ENCODE results near the gene PRRC2A. TPM values are rescaled to one million over a fixed set of nuclear protein-coding genes. Genes with fewer than 3 reads are reported as not detected.

PRRC2A gene
- polyA plus RNA-seq, 4 donors: 54.6 to 104 (median 74.4) TPM

DNA sequence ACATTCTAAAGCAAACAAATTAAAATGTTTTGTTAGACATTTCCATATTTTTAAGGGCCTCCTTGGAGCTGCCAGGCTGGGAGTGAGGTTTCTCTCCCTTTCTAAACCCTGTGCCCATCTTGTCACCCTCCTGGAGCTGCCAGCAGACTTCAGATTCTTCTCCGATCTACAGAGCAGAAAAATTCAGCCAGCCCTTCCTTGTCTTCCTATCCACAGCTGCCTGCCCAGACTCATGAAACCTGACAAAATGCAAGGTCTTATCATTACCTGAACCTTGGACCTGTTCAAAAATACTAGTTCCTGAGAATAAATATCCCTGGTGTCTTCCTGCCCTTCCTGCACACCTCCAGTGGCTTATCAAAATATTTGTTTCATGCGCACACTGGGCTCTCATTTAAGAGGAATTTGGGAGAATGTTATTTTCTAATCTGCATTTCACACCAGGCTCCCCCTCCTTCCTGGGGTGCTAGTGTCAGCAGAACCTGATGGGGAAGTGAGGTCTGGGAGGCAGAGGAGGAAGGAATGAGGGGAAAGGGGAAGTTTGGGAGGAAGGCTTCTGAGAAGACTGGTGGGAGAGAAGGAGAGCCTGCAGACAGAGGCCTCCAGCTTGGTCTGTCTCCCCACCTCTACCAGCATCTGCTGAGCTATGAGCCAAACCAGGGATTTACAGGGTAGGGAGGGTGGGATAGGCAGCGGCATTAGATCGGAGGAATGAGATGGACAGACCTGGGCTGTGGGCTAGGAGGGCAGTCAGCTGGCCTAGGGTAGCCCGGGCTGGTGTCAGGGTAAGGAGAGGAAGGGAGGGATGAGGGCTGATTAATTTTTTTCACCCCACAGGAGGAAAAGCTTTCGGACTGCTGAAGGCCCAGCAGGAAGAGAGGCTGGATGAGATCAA is 5.6 kb upstream of the PRRC2A start, which contains the start of gene AIF1:
TSS of gene AIF1 (plus strand) at position 551 of the 895 bp plus-strand sequence. CDS start at position 647, 96 bp downstream.
- 51 to 63% (median 51%) methylated on average over 6 of the region's 6 CpGs for WGBS, 3 donors
- H3K27me3 ChIP-seq (ENCODE audit: control insufficient read depth in 3 of 3, insufficient read depth in 3 of 3, low read length in 3 of 3): no peaks in the 10 kb centered on the region
- peaks cover 0 to 20% (median 2%) of the 10 kb centered on the region in 3 donors for H3K4me1 ChIP-seq (ENCODE audit: control insufficient read depth in 3 of 3, insufficient read depth in 2 of 3, low read depth in 1 of 3, low read length in 2 of 3)
- peak within 1 kb of the TSS in 2 of 3 donors; percentile 52 to 69 for H3K27ac ChIP-seq (ENCODE audit: low read depth in 1 of 3, low read length in 2 of 3)
- FAIRE-seq: no peak
- no peaks in the 10 kb centered on the region for H3K9me3 ChIP-seq (ENCODE audit: control insufficient read depth in 2 of 2, insufficient read depth in 1 of 2, low read depth in 1 of 2, low read length in 1 of 2)
- no peak within 1 kb of the TSS for H3K4me3 ChIP-seq (ENCODE audit: low read depth in 1 of 3, low read length in 3 of 3)
- peak; percentile 62 to 64 for DNase-seq
- H3K36me3 ChIP-seq (ENCODE audit: control insufficient read depth in 3 of 3, insufficient read depth in 2 of 3, low read depth in 1 of 3, low read length in 3 of 3): no peaks in the 10 kb centered on the region

GRCh38 chr6:31615748-31616147 is 4.8 kb upstream of the PRRC2A start:
- no peak for FAIRE-seq
- Histone ChIP-seq H3K4me1 (ENCODE audit: control insufficient read depth in 3 of 3, insufficient read depth in 2 of 3, low read depth in 1 of 3, low read length in 2 of 3) (peaks cover 0 to 20% (median 2%) of the 10 kb centered on the region in 3 donors), H3K36me3 (ENCODE audit: control insufficient read depth in 3 of 3, insufficient read depth in 2 of 3, low read depth in 1 of 3, low read length in 3 of 3) (no peaks in the 10 kb centered on the region), H3K27me3 (ENCODE audit: control insufficient read depth in 3 of 3, insufficient read depth in 3 of 3, low read length in 3 of 3) (no peaks in the 10 kb centered on the region), H3K27ac (ENCODE audit: low read depth in 1 of 3, low read length in 2 of 3) (no peak overlapping the region), H3K4me3 (ENCODE audit: low read depth in 1 of 3, low read length in 3 of 3) (no peak overlapping the region), H3K9me3 (ENCODE audit: control insufficient read depth in 2 of 2, insufficient read depth in 1 of 2, low read depth in 1 of 2, low read length in 1 of 2) (no peaks in the 10 kb centered on the region)
- WGBS, 3 donors: 51 to 72% (median 71%) methylated on average over 7 of the region's 7 CpGs
- DNase-seq: no peak

DNA sequence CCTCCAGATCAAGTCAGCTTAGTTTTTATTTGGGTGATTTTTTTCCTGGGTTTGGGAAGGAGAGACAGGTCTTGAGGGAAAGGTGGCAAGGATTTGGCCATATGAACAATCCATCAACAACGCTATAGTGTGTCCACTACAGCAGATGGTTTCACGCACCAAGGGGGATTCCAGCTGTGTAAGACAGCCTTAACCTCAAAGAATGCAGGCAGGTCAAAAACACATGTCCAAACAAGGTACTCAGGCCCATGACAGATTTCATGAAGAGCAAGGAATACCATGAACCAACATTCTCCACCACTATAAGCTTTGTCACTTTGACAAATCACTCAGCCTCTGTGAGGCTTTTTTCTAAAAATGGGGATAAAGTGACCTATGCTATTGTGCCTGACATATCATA is 3.5 kb upstream of the PRRC2A start:
- WGBS, 3 donors: 85 to 95% (median 93%) methylated on average over 2 of the region's 2 CpGs
- no peak for DNase-seq
- no peak for FAIRE-seq
- no peak overlapping the region for H3K4me3 ChIP-seq (ENCODE audit: low read depth in 1 of 3, low read length in 3 of 3)
- peaks cover 0 to 25% (median 2%) of the 10 kb centered on the region in 3 donors for H3K4me1 ChIP-seq (ENCODE audit: control insufficient read depth in 3 of 3, insufficient read depth in 2 of 3, low read depth in 1 of 3, low read length in 2 of 3)
- no peaks in the 10 kb centered on the region for H3K9me3 ChIP-seq (ENCODE audit: control insufficient read depth in 2 of 2, insufficient read depth in 1 of 2, low read depth in 1 of 2, low read length in 1 of 2)
- peaks cover 0 to under 1% (median 0%) of the 10 kb centered on the region in 3 donors for H3K36me3 ChIP-seq (ENCODE audit: control insufficient read depth in 3 of 3, insufficient read depth in 2 of 3, low read depth in 1 of 3, low read length in 3 of 3)
- no peaks in the 10 kb centered on the region for H3K27me3 ChIP-seq (ENCODE audit: control insufficient read depth in 3 of 3, insufficient read depth in 3 of 3, low read length in 3 of 3)
- H3K27ac ChIP-seq (ENCODE audit: low read depth in 1 of 3, low read length in 2 of 3): no peak overlapping the region

DNA sequence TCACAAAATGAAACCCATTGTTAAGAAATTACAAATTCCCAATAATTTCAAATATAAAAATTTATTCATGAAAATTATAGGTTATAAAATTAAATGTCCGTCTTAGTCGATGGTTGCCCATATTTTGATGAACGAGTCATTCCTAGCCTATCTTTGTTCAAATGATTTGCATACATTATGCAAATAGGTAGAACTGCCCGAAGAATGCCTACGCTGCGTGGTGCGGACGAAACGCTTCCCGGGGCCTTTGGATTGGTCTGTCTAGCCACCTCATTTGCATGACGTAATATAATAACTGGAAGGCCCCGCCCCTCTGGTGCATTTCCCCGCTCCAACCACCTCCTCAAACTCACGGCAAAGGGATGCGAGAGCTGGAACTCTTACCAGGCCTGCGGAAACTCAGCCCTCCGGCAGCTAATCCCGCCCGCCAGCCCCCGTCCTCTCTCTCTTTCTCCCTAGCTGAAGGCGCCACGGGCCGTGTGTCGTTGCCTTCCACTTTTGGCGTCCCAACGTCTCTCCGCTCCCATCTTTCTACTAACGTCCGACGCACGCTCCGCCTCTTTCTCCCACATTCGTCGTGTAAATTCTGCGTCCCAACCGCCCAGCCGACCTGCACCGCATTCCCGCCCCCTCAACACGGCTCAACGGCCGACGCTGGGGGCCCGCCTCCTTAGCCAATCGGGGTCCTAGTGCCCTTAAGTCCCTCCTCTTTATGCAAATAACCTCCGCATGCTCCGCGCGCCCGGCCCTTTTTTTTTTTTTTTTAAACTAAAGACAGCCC is 520 bp upstream of the PRRC2A start:
- Histone ChIP-seq H3K4me3 (ENCODE audit: low read depth in 1 of 3, low read length in 3 of 3) (peak overlapping the region; percentile 48 to 92 (median 81)), H3K27me3 (ENCODE audit: control insufficient read depth in 3 of 3, insufficient read depth in 3 of 3, low read length in 3 of 3) (no peaks in the 10 kb centered on the region), H3K4me1 (ENCODE audit: control insufficient read depth in 3 of 3, insufficient read depth in 2 of 3, low read depth in 1 of 3, low read length in 2 of 3) (peaks cover 0 to 19% (median 2%) of the 10 kb centered on the region in 3 donors), H3K27ac (ENCODE audit: low read depth in 1 of 3, low read length in 2 of 3) (peak overlapping the region; percentile 89 to 100 (median 100)), H3K9me3 (ENCODE audit: control insufficient read depth in 2 of 2, insufficient read depth in 1 of 2, low read depth in 1 of 2, low read length in 1 of 2) (no peaks in the 10 kb centered on the region), H3K36me3 (ENCODE audit: control insufficient read depth in 3 of 3, insufficient read depth in 2 of 3, low read depth in 1 of 3, low read length in 3 of 3) (peaks cover 0 to 27% (median 1%) of the 10 kb centered on the region in 3 donors)
- FAIRE-seq: peak; percentile 10
- DNase-seq: peak; percentile 99
- 0 to 1% (median 0%) methylated on average over 43 to 50 of the region's 50 CpGs for WGBS, 3 donors

- H3K4me3 ChIP-seq (ENCODE audit: low read depth in 1 of 3, low read length in 3 of 3): peak overlapping the region; percentile 68 to 92 (median 81)
- H3K9me3 ChIP-seq (ENCODE audit: control insufficient read depth in 2 of 2, insufficient read depth in 1 of 2, low read depth in 1 of 2, low read length in 1 of 2): no peaks in the 10 kb centered on the region
- peaks cover 7 to 42% (median 13%) of the 10 kb centered on the region in 3 donors for H3K36me3 ChIP-seq (ENCODE audit: control insufficient read depth in 3 of 3, insufficient read depth in 2 of 3, low read depth in 1 of 3, low read length in 3 of 3)
- DNase-seq (peak; percentile 10 to 36), FAIRE-seq (no peak)
- peaks cover 0 to 10% (median 0%) of the 10 kb centered on the region in 3 donors for H3K4me1 ChIP-seq (ENCODE audit: control insufficient read depth in 3 of 3, insufficient read depth in 2 of 3, low read depth in 1 of 3, low read length in 2 of 3)
- peak overlapping the region; percentile 86 to 100 (median 95) for H3K27ac ChIP-seq (ENCODE audit: low read depth in 1 of 3, low read length in 2 of 3)
- 5 to 9% (median 7%) methylated on average over 15 of the region's 15 CpGs for WGBS, 3 donors
- no peaks in the 10 kb centered on the region for H3K27me3 ChIP-seq (ENCODE audit: control insufficient read depth in 3 of 3, insufficient read depth in 3 of 3, low read length in 3 of 3)
These were observed 915 bp downstream of the PRRC2A start for GRCh38 chr6:31621320-31621939.

DNA sequence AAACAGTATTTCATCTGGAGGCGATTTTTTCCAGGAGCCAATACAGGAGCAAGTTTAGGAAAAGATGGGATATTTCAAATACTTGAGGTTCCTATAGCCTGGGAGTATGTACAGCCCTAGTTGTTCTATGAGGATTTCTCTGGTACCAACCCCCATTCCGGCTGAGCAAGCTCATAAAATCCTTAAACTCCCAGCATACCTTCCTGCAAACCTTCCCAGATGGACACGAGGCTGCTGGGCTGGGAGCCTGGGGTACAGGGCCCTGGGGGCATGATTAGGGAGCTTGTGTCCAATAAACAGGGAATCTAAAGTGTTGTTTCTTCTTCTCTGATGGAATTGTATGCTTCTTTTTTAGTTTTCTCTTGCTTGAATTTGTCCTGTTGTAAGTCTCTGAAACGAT is 1.5 kb downstream of the PRRC2A start:
- no peaks in the 10 kb centered on the region for H3K9me3 ChIP-seq (ENCODE audit: control insufficient read depth in 2 of 2, insufficient read depth in 1 of 2, low read depth in 1 of 2, low read length in 1 of 2)
- peaks cover 0 to 10% (median 0%) of the 10 kb centered on the region in 3 donors for H3K4me1 ChIP-seq (ENCODE audit: control insufficient read depth in 3 of 3, insufficient read depth in 2 of 3, low read depth in 1 of 3, low read length in 2 of 3)
- H3K27me3 ChIP-seq (ENCODE audit: control insufficient read depth in 3 of 3, insufficient read depth in 3 of 3, low read length in 3 of 3): no peaks in the 10 kb centered on the region
- peak overlapping the region in 2 of 3 donors; percentile 10 to 92 for H3K4me3 ChIP-seq (ENCODE audit: low read depth in 1 of 3, low read length in 3 of 3)
- FAIRE-seq (no peak), DNase-seq (peak; percentile 21 to 43)
- peak overlapping the region in 1 of 3 donors; percentile 100 for H3K27ac ChIP-seq (ENCODE audit: low read depth in 1 of 3, low read length in 2 of 3)
- peaks cover 12 to 47% (median 16%) of the 10 kb centered on the region in 3 donors for H3K36me3 ChIP-seq (ENCODE audit: control insufficient read depth in 3 of 3, insufficient read depth in 2 of 3, low read depth in 1 of 3, low read length in 3 of 3)
- 13 to 31% (median 22%) methylated on average over 4 of the region's 4 CpGs for WGBS, 3 donors

GRCh38 chr6:31622684-31623091 is 2.2 kb downstream of the PRRC2A start:
- Histone ChIP-seq H3K4me3 (ENCODE audit: low read depth in 1 of 3, low read length in 3 of 3) (no peak overlapping the region), H3K27ac (ENCODE audit: low read depth in 1 of 3, low read length in 2 of 3) (no peak overlapping the region), H3K27me3 (ENCODE audit: control insufficient read depth in 3 of 3, insufficient read depth in 3 of 3, low read length in 3 of 3) (no peaks in the 10 kb centered on the region), H3K36me3 (ENCODE audit: control insufficient read depth in 3 of 3, insufficient read depth in 2 of 3, low read depth in 1 of 3, low read length in 3 of 3) (peaks cover 19 to 54% (median 23%) of the 10 kb centered on the region in 3 donors), H3K4me1 (ENCODE audit: control insufficient read depth in 3 of 3, insufficient read depth in 2 of 3, low read depth in 1 of 3, low read length in 2 of 3) (peaks cover 0 to 10% (median 0%) of the 10 kb centered on the region in 3 donors), H3K9me3 (ENCODE audit: control insufficient read depth in 2 of 2, insufficient read depth in 1 of 2, low read depth in 1 of 2, low read length in 1 of 2) (no peaks in the 10 kb centered on the region)
- DNase-seq (no peak), FAIRE-seq (no peak)
- 56 to 69% (median 60%) methylated on average over 10 of the region's 10 CpGs for WGBS, 3 donors

GRCh38 chr6:31624070-31624469 is 3.6 kb downstream of the PRRC2A start:
- H3K4me3 ChIP-seq (ENCODE audit: low read depth in 1 of 3, low read length in 3 of 3): no peak overlapping the region
- FAIRE-seq: no peak
- H3K36me3 ChIP-seq (ENCODE audit: control insufficient read depth in 3 of 3, insufficient read depth in 2 of 3, low read depth in 1 of 3, low read length in 3 of 3): peaks cover 25 to 66% (median 35%) of the 10 kb centered on the region in 3 donors
- H3K27ac ChIP-seq (ENCODE audit: low read depth in 1 of 3, low read length in 2 of 3): no peak overlapping the region
- peak in 1 of 2 donors; percentile 43 for DNase-seq
- no peaks in the 10 kb centered on the region for H3K9me3 ChIP-seq (ENCODE audit: control insufficient read depth in 2 of 2, insufficient read depth in 1 of 2, low read depth in 1 of 2, low read length in 1 of 2)
- peaks cover 0 to 10% (median 0%) of the 10 kb centered on the region in 3 donors for H3K4me1 ChIP-seq (ENCODE audit: control insufficient read depth in 3 of 3, insufficient read depth in 2 of 3, low read depth in 1 of 3, low read length in 2 of 3)
- H3K27me3 ChIP-seq (ENCODE audit: control insufficient read depth in 3 of 3, insufficient read depth in 3 of 3, low read length in 3 of 3): no peaks in the 10 kb centered on the region
- WGBS, 3 donors: 83 to 91% (median 84%) methylated on average over 10 of the region's 10 CpGs

Data from small intestine (tissue), 7 donors.